ENCODE data around the gene KATNBL1. TPM values are rescaled to one million over a fixed set of nuclear protein-coding genes. Genes with fewer than 3 reads are reported as not detected.
"Not testable (repeated sequence)": the region's sequence is repeated elsewhere in the genome, so short reads cannot be mapped to it uniquely, and the experiment has no call there.

Gene KATNBL1
- total RNA-seq, 1 donor from 2014 or later = 54.6 TPM

DNA sequence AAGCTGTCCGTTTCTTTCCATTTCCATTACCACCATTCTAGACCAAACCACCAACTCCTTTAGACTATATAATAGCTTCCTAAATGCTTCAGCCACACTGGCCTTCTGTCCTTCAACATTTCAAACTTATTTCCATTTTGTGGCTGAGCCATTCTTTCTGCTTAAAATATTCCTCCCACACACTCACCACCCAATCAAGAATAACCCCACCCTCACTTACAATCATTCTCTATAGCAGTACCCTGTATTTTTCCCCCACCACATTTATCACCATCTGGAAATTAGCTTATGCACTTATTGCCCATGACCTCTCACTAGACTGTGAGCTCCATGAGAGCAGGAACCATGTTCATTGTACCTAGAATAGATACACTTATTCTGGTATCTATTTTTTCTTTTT lies 6.6 kb downstream of the KATNBL1 start:
- Histone ChIP-seq H3K79me2 (ENCODE audit: insufficient read depth, low read length) (peaks cover 98% of the 10 kb centered on the region), H3K4me1 (ENCODE audit: insufficient read depth, low read length) (peaks cover 7% of the 10 kb centered on the region), H3K4me3 (ENCODE audit: insufficient read depth, low read depth, low read length) (no peak overlapping the region), H3K4me2 (ENCODE audit: low read length) (no peak overlapping the region), H2AFZ (ENCODE audit: low read depth, low read length) (no peak overlapping the region), H3K27me3 (ENCODE audit: insufficient read depth, low read length) (no peaks in the 10 kb centered on the region), H3K36me3 (ENCODE audit: insufficient read depth, low read length) (peaks cover 3% of the 10 kb centered on the region), H3K9ac (ENCODE audit: low read length) (no peak overlapping the region), H3K27ac (ENCODE audit: low read depth, low read length) (no peak overlapping the region), H3K9me3 (ENCODE audit: insufficient read depth, low read depth, low read length) (no peaks in the 10 kb centered on the region), H4K20me1 (ENCODE audit: insufficient read depth, low read length) (peaks cover 68% of the 10 kb centered on the region)
- H3K27ac Mint-ChIP-seq (ENCODE audit: unreplicated experiment) = no peak overlapping the region
- TF ChIP-seq EZH2 (IDR thresholded peaks at IDR 0.05; ENCODE audit: insufficient read depth, low read length) (no peak), CTCF (IDR thresholded peaks at IDR 0.05; ENCODE audit: insufficient read depth, low read depth, low read length) (no peak)
- H3K4me1 Mint-ChIP-seq (ENCODE audit: low read depth, unreplicated experiment) = peaks cover 18% of the 10 kb centered on the region
- FAIRE-seq (no peak), DNase-seq (ENCODE audit: low read depth) (no peak)
- no peaks in the 10 kb centered on the region for H3K27me3 Mint-ChIP-seq (ENCODE audit: low read depth, unreplicated experiment)
- peaks cover 4% of the 10 kb centered on the region for H3K9me3 Mint-ChIP-seq (ENCODE audit: unreplicated experiment)
- H3K36me3 Mint-ChIP-seq (ENCODE audit: low read depth, unreplicated experiment) = peaks cover 19% of the 10 kb centered on the region
- H3K4me3 Mint-ChIP-seq (ENCODE audit: unreplicated experiment) = no peak overlapping the region

DNA sequence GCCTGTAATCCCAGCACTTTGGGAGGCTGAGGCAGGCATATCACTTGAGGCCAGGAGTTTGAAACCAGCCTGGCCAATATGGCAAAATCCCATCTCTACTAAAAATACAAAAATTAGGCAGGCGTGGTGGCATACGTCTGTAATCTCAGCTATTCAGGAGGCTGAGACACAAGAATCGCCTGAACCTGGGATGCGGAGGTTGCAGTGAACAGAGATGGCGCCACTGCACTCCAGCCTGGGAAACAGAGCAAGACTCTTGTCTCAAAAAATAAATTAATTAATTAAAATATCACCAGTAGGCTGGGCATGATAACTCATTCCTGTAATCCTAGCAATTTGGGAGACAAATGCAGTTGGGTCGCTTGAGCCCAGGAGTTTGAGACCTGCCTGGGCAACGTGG lies 16.6 kb downstream of the KATNBL1 start:
- H3K27ac ChIP-seq (ENCODE audit: low read depth, low read length); H3K36me3 Mint-ChIP-seq (ENCODE audit: low read depth, unreplicated experiment); H3K27me3 Mint-ChIP-seq (ENCODE audit: low read depth, unreplicated experiment); H3K4me2 ChIP-seq (ENCODE audit: low read length); H3K9me3 ChIP-seq (ENCODE audit: insufficient read depth, low read depth, low read length); H3K27ac Mint-ChIP-seq (ENCODE audit: unreplicated experiment); H3K27me3 ChIP-seq (ENCODE audit: insufficient read depth, low read length); H2AFZ ChIP-seq (ENCODE audit: low read depth, low read length); H3K36me3 ChIP-seq (ENCODE audit: insufficient read depth, low read length); DNase-seq (ENCODE audit: low read depth); H3K9me3 Mint-ChIP-seq (ENCODE audit: unreplicated experiment); H3K9ac ChIP-seq (ENCODE audit: low read length); H3K4me1 Mint-ChIP-seq (ENCODE audit: low read depth, unreplicated experiment); H3K4me3 Mint-ChIP-seq (ENCODE audit: unreplicated experiment); FAIRE-seq; H3K4me3 ChIP-seq (ENCODE audit: insufficient read depth, low read depth, low read length); H3K4me1 ChIP-seq (ENCODE audit: insufficient read depth, low read length): not testable (repeated sequence)
- Histone ChIP-seq H4K20me1 (ENCODE audit: insufficient read depth, low read length) (peaks cover 60% of the 10 kb centered on the region), H3K79me2 (ENCODE audit: insufficient read depth, low read length) (peaks cover 95% of the 10 kb centered on the region)

DNA sequence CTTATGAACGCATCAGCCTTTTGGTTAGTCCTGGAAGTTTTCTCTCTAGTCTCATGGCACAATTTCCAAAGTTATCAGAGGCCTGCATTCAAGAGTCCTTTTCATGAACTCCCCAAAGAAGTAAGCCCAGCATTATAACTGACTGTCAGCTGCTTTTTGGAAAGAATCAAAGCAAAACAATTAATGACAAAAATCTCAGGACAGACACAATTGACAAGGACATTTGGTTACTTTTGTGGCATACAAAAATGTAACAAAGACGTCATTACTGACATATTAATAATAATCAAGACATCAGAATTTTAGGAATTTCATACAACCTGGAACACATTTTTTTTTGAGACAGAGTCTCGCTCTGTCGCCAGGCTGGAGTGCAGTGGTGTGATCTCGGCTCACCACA lies 21.2 kb downstream of the KATNBL1 start:
- Histone ChIP-seq H3K9me3 (ENCODE audit: insufficient read depth, low read depth, low read length) (no peaks in the 10 kb centered on the region), H3K27me3 (ENCODE audit: insufficient read depth, low read length) (no peaks in the 10 kb centered on the region), H3K4me2 (ENCODE audit: low read length) (no peak overlapping the region), H3K9ac (ENCODE audit: low read length) (no peak overlapping the region), H3K36me3 (ENCODE audit: insufficient read depth, low read length) (no peaks in the 10 kb centered on the region), H3K4me1 (ENCODE audit: insufficient read depth, low read length) (no peaks in the 10 kb centered on the region), H2AFZ (ENCODE audit: low read depth, low read length) (no peak overlapping the region), H3K4me3 (ENCODE audit: insufficient read depth, low read depth, low read length) (no peak overlapping the region), H3K27ac (ENCODE audit: low read depth, low read length) (peak overlapping the region; percentile 37), H3K79me2 (ENCODE audit: insufficient read depth, low read length) (peaks cover 90% of the 10 kb centered on the region), H4K20me1 (ENCODE audit: insufficient read depth, low read length) (peaks cover 71% of the 10 kb centered on the region)
- no peak for FAIRE-seq
- no peak overlapping the region for H3K4me3 Mint-ChIP-seq (ENCODE audit: unreplicated experiment)
- peaks cover 7% of the 10 kb centered on the region for H3K4me1 Mint-ChIP-seq (ENCODE audit: low read depth, unreplicated experiment)
- no peak for TF ChIP-seq EZH2 (IDR thresholded peaks at IDR 0.05; ENCODE audit: insufficient read depth, low read length)
- TF ChIP-seq CTCF (IDR thresholded peaks at IDR 0.05; ENCODE audit: insufficient read depth, low read depth, low read length) = no peak
- no peaks in the 10 kb centered on the region for H3K27me3 Mint-ChIP-seq (ENCODE audit: low read depth, unreplicated experiment)
- peaks cover 4% of the 10 kb centered on the region for H3K36me3 Mint-ChIP-seq (ENCODE audit: low read depth, unreplicated experiment)
- peak; percentile 17 for DNase-seq (ENCODE audit: low read depth)
- H3K9me3 Mint-ChIP-seq (ENCODE audit: unreplicated experiment) = no peaks in the 10 kb centered on the region
- H3K27ac Mint-ChIP-seq (ENCODE audit: unreplicated experiment) = peak overlapping the region; percentile 24

Measured in astrocyte (in vitro differentiated cells and primary cell).